H1 (cell line): Measurements from ENCODE around the gene ZNF446. TPM values are rescaled to one million over a fixed set of nuclear protein-coding genes. Genes with fewer than 3 reads are reported as not detected.

Source experiments
- ATF2 ChIP-seq: IDR thresholded peaks from 2 replicates; pipeline ENCODE4 v1.6.1; 2012; ENCODE audit warnings: low read length, inconsistent platforms
- BCL11A ChIP-seq, 2 experiments: IDR thresholded peaks; one replicate each; pipeline ENCODE4 v1.6.1; 2011; ENCODE audit warnings: low read depth in 2 of 2, low read length in 2 of 2, mild to moderate bottlenecking in 2 of 2
- BRCA1 ChIP-seq: IDR thresholded peaks from 2 replicates; pipeline ENCODE4 v1.6.1; 2012; ENCODE audit warnings: low read depth, low read length, improper control_type of control experiment
- CBX5 ChIP-seq: fragments of 300-800, 300-1000 bp; sonication (generic); IDR thresholded peaks from 2 replicates; pipeline ENCODE4 v1.7.1; 2016; ENCODE audit warnings: antibody characterized with exemption, low read length, low read depth
- CEBPB ChIP-seq: IDR thresholded peaks from 2 replicates; pipeline ENCODE4 v1.6.1; 2012; ENCODE audit warnings: low read depth, low read length
- CHD1 ChIP-seq: IDR thresholded peaks from 2 replicates; pipeline ENCODE4 v1.6.1; 2012; ENCODE audit warnings: low read depth, low read length, improper control_type of control experiment
- CREB1 ChIP-seq: IDR thresholded peaks from 2 replicates; pipeline ENCODE4 v1.6.1; 2012; ENCODE audit warnings: inconsistent platforms
- E2F6 ChIP-seq: IDR thresholded peaks from 2 replicates; pipeline ENCODE4 v1.6.1; 2012; ENCODE audit warnings: inconsistent platforms
- EGR1 ChIP-seq: IDR thresholded peaks from 2 replicates; pipeline ENCODE4 v1.6.1; 2011; ENCODE audit warnings: low read depth, low read length, borderline replicate concordance
- GABPA ChIP-seq: IDR thresholded peaks from 2 replicates; pipeline ENCODE4 v1.6.1; 2011; ENCODE audit warnings: mild to moderate bottlenecking, low read length, moderate library complexity, borderline replicate concordance; ENCODE audit not compliant: insufficient read depth
- JUND ChIP-seq: IDR thresholded peaks from 2 replicates; pipeline ENCODE4 v1.6.1; 2011; ENCODE audit warnings: mild to moderate bottlenecking, improper control_type of control experiment, low read length
- KDM1A ChIP-seq: fragments of 200-600, 300-600 bp; sonication (generic); IDR thresholded peaks from 2 replicates; pipeline ENCODE4 v1.7.1; 2016; ENCODE audit warnings: mild to moderate bottlenecking, low read length, borderline replicate concordance
- KDM4A ChIP-seq: IDR thresholded peaks from one replicate; pipeline ENCODE4 v1.7.1; 2012; ENCODE audit warnings: low read depth, mild to moderate bottlenecking, moderate library complexity, low read length, inconsistent platforms; ENCODE audit not compliant: severe bottlenecking
- NANOG ChIP-seq: IDR thresholded peaks from 2 replicates; pipeline ENCODE4 v1.6.1; 2011; ENCODE audit warnings: low read length, low read depth, mild to moderate bottlenecking, inconsistent platforms; ENCODE audit not compliant: insufficient read depth, poor library complexity, severe bottlenecking
- NRF1 ChIP-seq: IDR thresholded peaks from 2 replicates; pipeline ENCODE4 v1.6.1; 2011; ENCODE audit warnings: mild to moderate bottlenecking, low read depth, low read length, improper control_type of control experiment
- POLR2A ChIP-seq, 2 experiments: IDR thresholded peaks; 1 replicate in 1 of 2; 2 replicates in 1 of 2; pipeline ENCODE4 v1.6.1; 2011; ENCODE audit warnings: low read depth in 2 of 2, low read length in 2 of 2, mild to moderate bottlenecking in 2 of 2; ENCODE audit errors: control extremely low read depth in 1 of 2
- POU5F1 ChIP-seq: IDR thresholded peaks from 2 replicates; pipeline ENCODE4 v1.6.1; 2011; ENCODE audit warnings: low read depth, mild to moderate bottlenecking, low read length, moderate library complexity
- RXRA ChIP-seq: IDR thresholded peaks from 2 replicates; pipeline ENCODE4 v1.6.1; 2011; ENCODE audit warnings: low read depth, mild to moderate bottlenecking, low read length, moderate library complexity; ENCODE audit not compliant: insufficient read depth
- SP2 ChIP-seq: IDR thresholded peaks from 2 replicates; pipeline ENCODE4 v1.6.1; 2012; ENCODE audit warnings: mild to moderate bottlenecking, low read length, inconsistent platforms
- SRF ChIP-seq: IDR thresholded peaks from 2 replicates; pipeline ENCODE4 v1.6.1; 2011; ENCODE audit warnings: mild to moderate bottlenecking, low read depth, low read length, moderate library complexity
- SUZ12 ChIP-seq: fragments of 200-600 bp; sonication (generic); IDR thresholded peaks from 2 replicates; pipeline ENCODE4 v1.6.1; 2012; ENCODE audit warnings: mild to moderate bottlenecking, inconsistent platforms, low read length, moderate library complexity, mixed read lengths
- TAF7 ChIP-seq: optimal IDR thresholded peaks from 2 replicates; pipeline ENCODE3; 2011; ENCODE audit warnings: low read depth, mild to moderate bottlenecking, inconsistent platforms, low read length, moderate library complexity, borderline replicate concordance
- YY1 ChIP-seq: IDR thresholded peaks from 2 replicates; pipeline ENCODE4 v1.6.1; 2011; ENCODE audit warnings: low read depth, mild to moderate bottlenecking, low read length
- polyA plus RNA-seq, 7 experiments: library from polyadenylated mRNA; depleted of rRNA in 3 of 7; stranded (reverse) in 5 of 7; unstranded in 2 of 7; fragments of >200 nt in 5 of 7; fragments of 200-250 nt in 2 of 7; gene quantifications; 1 replicate in 5 of 7; 2 replicates in 1 of 7; 4 replicates in 1 of 7; pipeline versions ENCODE4 v1.2.1 to v1.2.3, GENCODE V29; 2011 to 2013; ENCODE audit warnings: missing spikeins in 2 of 7, mixed read lengths in 2 of 7
- total RNA-seq: library from RNA; stranded (reverse); fragmentation: NEBNext Ultra II Directional; extraction: Animal tissue kit (Norgen Biotek cat#: 25700); gene quantifications from 2 replicates; pipeline ENCODE4 v1.2.1, GENCODE V29; 2021

Gene ZNF446
- total and polyA plus RNA-seq, 2 of the 8 experiments (the other 6 are each of a cell fraction or from before 2014, with no cell fraction given), result 4.1 to 5.5 TPM

- TF ChIP-seq E2F6, result peak; percentile 65; the same call in 1 of the 2 replicates
- no peak for TF ChIP-seq SP2
- TF ChIP-seq YY1, result 0 out of 2 replicates have a peak, but pooled peaks have one; percentile 5
- TF ChIP-seq JUND, result 0 out of 2 replicates have a peak, but pooled peaks have one; percentile 12
- peak; percentile 90 for TF ChIP-seq KDM4A
- TF ChIP-seq NRF1, result no peak; the same call in 1 of the 2 replicates
- peak; percentile 43 for TF ChIP-seq TAF7
- TF ChIP-seq RXRA, result no peak
- TF ChIP-seq SUZ12, result no peak
- TF ChIP-seq CHD1, result no peak
- no peak for TF ChIP-seq BRCA1
- TF ChIP-seq BCL11A (IDR thresholded peaks at IDR 0.05; ENCODE audit: low read depth in 2 of 2, low read length in 2 of 2), result no peak
- no peak for TF ChIP-seq POU5F1
- no peak for TF ChIP-seq ATF2
- no peak for TF ChIP-seq EGR1
- 0 out of 2 replicates have a peak, but pooled peaks have one; percentile 1 for TF ChIP-seq SRF
- TF ChIP-seq POLR2A (IDR thresholded peaks at IDR 0.05; ENCODE audit: control extremely low read depth in 1 of 2, low read depth in 2 of 2, low read length in 2 of 2), result no peak
- no peak for TF ChIP-seq CEBPB
- TF ChIP-seq NANOG, result no peak
- TF ChIP-seq KDM1A, result no peak; the same call in 1 of the 2 replicates
- TF ChIP-seq CREB1, result peak; percentile 71
- TF ChIP-seq GABPA, result peak; percentile 75; the same call in 1 of the 2 replicates
- TF ChIP-seq CBX5, result no peak
Observed at GRCh38 chr19:58466760-58467589, 9.2 kb upstream of the ZNF446 start, which contains the start of gene ZNF324 (continued).
